ES-I3 (cell line): ENCODE measurements around the gene SKIC3.

Experiments used
- H3K36me3 ChIP-seq: 2 replicates; pipeline ENCODE4 v1.6.1; 2013; ENCODE audit warnings: mild to moderate bottlenecking, low read length, control low read depth, moderate library complexity; ENCODE audit not compliant: insufficient read depth
- H3K4me1 ChIP-seq: 2 replicates; pipeline ENCODE4 v1.6.1; 2013; ENCODE audit warnings: mild to moderate bottlenecking, control low read depth, low read length; ENCODE audit not compliant: insufficient read depth
- H3K9ac ChIP-seq: 2 replicates; pipeline ENCODE4 v1.6.1; 2013; ENCODE audit warnings: low read depth, mild to moderate bottlenecking, low read length, moderate library complexity
- H3K9me3 ChIP-seq: 2 replicates; pipeline ENCODE4 v1.6.1; 2013; ENCODE audit warnings: mild to moderate bottlenecking, low read length, moderate library complexity; ENCODE audit not compliant: control insufficient read depth, insufficient read depth

SKIC3 gene

DNA sequence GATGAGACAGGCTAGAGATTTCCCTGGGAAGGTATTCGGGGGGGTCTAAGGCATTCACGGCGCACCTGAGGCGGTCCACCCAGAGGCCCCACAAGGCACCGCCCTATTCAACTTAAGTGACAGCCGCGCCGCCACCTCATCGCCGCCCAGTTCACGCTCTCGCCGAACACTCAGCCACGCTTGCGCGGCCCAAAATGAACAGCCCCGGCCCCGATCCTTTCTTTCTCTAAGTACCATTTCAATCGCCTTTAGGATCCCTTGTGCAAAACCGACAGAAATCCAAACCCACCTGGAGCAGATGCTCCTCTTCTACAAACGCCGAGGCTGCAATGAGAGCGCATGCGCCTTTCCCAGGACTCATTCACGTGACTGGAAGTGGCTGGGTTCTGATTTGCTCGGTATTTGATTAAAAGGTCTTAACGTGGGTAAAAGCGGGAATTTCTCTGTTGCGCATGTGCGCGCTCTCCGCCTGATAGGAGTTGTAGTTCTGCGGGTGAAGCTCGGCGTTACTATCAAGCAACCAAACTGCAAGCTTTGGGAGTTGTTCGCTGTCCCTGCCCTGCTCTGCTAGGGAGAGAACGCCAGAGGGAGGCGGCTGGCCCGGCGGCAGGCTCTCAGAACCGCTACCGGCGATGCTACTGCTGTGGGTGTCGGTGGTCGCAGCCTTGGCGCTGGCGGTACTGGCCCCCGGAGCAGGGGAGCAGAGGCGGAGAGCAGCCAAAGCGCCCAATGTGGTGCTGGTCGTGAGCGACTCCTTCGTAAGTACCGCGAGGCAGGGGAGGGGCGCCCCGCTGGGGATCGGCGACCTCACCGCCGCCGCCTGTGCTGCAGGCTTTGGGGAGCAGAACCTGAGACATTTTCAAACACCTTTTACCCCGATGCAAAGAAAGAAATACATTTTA, at the start of gene SKIC3, which contains the start of gene ARSK:
TSS of gene SKIC3 (minus strand) at position 331 of the 902 bp plus-strand sequence. CDS start 7,827 bp downstream, outside the sequence.
TSS of gene ARSK (plus strand) at position 455 of the 902 bp plus-strand sequence. CDS start at position 633, 178 bp downstream.
- no peaks in the 10 kb centered on the region for H3K4me1 ChIP-seq
- H3K9me3 ChIP-seq = no peaks in the 10 kb centered on the region
- H3K9ac ChIP-seq = peak within 1 kb of the TSS; percentile 91
- no peaks in the 10 kb centered on the region for H3K36me3 ChIP-seq

DNA sequence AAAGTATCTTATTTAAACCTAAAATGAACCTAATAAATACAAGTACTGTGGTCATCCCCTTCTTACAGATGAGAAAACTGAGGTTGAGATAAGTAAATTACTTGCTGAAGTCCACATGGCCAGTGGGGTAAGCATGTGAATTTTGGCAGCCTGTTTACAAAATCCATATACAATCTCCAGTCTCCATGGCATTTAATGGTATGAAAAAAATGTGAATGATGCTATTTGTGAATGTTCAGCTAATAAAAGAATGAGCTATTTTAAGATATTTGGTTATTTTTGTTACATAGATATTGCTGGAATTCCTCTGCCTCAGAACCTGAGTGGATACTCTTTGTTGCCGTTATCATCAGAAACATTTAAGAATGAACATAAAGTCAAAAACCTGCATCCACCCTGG, 45.8 kb upstream of the SKIC3 start:
- H3K36me3 ChIP-seq = no peaks in the 10 kb centered on the region
- no peaks in the 10 kb centered on the region for H3K9me3 ChIP-seq
- no peak overlapping the region for H3K9ac ChIP-seq
- H3K4me1 ChIP-seq = no peaks in the 10 kb centered on the region

DNA sequence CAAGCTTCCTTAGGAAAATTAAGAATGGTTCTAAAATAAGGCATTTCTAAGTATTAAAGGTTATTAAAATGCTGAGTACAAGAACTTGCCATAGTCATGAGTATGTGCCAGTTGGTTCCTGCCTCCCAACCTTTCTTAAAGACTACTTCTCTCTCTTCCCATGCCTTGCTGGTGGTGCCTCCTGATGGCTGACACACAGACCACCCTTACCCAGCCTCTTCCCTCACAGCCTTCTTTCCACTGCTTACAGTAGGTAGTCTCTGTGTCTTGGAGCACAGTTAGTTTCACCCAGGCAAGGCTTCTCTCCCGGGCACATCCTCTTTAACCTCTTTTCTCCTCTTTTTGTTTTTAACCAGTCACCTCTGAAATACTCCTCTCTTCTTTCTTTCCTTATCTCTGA, 44.5 kb upstream of the SKIC3 start:
- Histone ChIP-seq H3K36me3 (no peaks in the 10 kb centered on the region), H3K9ac (no peak overlapping the region), H3K4me1 (no peaks in the 10 kb centered on the region), H3K9me3 (no peaks in the 10 kb centered on the region)

- Histone ChIP-seq H3K4me1 (0 out of 2 replicates have a peak, but pooled peaks cover 4% of the 10 kb centered on the region), H3K9ac (no peak overlapping the region), H3K36me3 (no peaks in the 10 kb centered on the region; the same call in 1 of the 2 replicates), H3K9me3 (no peaks in the 10 kb centered on the region)
Observed at GRCh38 chr5:95595289-95595931, 40.6 kb upstream of the SKIC3 start.

- Histone ChIP-seq H3K9me3 (no peaks in the 10 kb centered on the region), H3K36me3 (no peaks in the 10 kb centered on the region; the same call in 1 of the 2 replicates), H3K4me1 (peaks cover 6% of the 10 kb centered on the region; the same call in 1 of the 2 replicates), H3K9ac (no peak overlapping the region)
Observed at GRCh38 chr5:95591490-95591901, 36.7 kb upstream of the SKIC3 start.

- H3K36me3 ChIP-seq = no peaks in the 10 kb centered on the region; the same call in 1 of the 2 replicates
- no peaks in the 10 kb centered on the region for H3K9me3 ChIP-seq
- no peak overlapping the region for H3K9ac ChIP-seq
- H3K4me1 ChIP-seq = peaks cover 6% of the 10 kb centered on the region; the same call in 1 of the 2 replicates
Observed at GRCh38 chr5:95590880-95591279, 36.1 kb upstream of the SKIC3 start.

- Histone ChIP-seq H3K4me1 (no peaks in the 10 kb centered on the region), H3K9me3 (no peaks in the 10 kb centered on the region), H3K36me3 (no peaks in the 10 kb centered on the region), H3K9ac (no peak overlapping the region)
Observed at GRCh38 chr5:95583992-95584391, 29.2 kb upstream of the SKIC3 start.

- no peaks in the 10 kb centered on the region for H3K4me1 ChIP-seq
- no peaks in the 10 kb centered on the region for H3K36me3 ChIP-seq
- H3K9me3 ChIP-seq = no peaks in the 10 kb centered on the region
- no peak overlapping the region for H3K9ac ChIP-seq
Observed at GRCh38 chr5:95581576-95581975, 26.8 kb upstream of the SKIC3 start.

DNA sequence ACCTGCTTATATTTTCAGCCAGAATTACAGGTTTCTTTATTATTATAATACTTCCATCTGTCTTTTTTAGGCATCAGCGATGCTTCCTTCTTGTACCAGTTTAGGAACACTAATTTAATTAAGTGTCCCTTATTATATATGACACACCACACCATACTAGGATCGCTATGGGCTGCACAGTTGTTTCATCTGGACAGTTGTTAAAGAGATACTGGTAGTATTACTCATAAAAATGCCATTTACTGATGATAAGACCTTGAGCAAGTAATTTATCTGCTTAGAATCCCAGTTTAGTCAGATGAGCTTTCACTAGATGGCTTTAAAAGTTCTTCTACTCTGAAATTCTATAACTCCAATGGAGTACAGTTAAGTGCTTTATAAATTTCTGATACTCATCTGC, 17.2 kb upstream of the SKIC3 start:
- Histone ChIP-seq H3K4me1 (no peaks in the 10 kb centered on the region), H3K9ac (no peak overlapping the region), H3K36me3 (no peaks in the 10 kb centered on the region), H3K9me3 (no peaks in the 10 kb centered on the region)

- Histone ChIP-seq H3K9me3 (no peaks in the 10 kb centered on the region), H3K36me3 (no peaks in the 10 kb centered on the region), H3K4me1 (no peaks in the 10 kb centered on the region), H3K9ac (no peak overlapping the region)
Observed at GRCh38 chr5:95565280-95565920, 10.6 kb upstream of the SKIC3 start.

DNA sequence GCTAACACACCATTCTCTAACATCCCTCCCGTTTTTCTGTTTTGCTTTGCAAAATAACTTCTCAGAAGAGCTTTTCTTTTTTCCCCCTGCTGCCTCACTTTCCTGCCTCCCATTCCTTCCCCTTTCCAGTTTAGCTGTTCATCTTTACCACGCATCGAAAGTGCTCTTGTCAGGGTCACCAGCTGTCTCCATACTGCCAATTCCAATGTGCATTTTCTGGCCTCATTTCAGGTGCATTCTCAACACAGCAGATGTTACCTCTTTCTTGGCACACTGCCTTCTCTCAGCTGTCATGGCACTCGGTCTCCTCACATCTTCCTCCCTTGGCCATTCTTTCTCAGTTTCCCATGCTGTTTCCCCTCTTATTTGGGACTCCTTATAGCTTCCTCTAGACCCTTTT, 9.7 kb upstream of the SKIC3 start:
- Histone ChIP-seq H3K9ac (no peak overlapping the region), H3K36me3 (no peaks in the 10 kb centered on the region), H3K4me1 (no peaks in the 10 kb centered on the region), H3K9me3 (no peaks in the 10 kb centered on the region)

- no peaks in the 10 kb centered on the region for H3K36me3 ChIP-seq
- H3K4me1 ChIP-seq = no peaks in the 10 kb centered on the region
- H3K9ac ChIP-seq = no peak overlapping the region
- H3K9me3 ChIP-seq = no peaks in the 10 kb centered on the region
Observed at GRCh38 chr5:95563367-95563766, 8.6 kb upstream of the SKIC3 start.

GRCh38 chr5:95562282-95562681, 7.5 kb upstream of the SKIC3 start:
- Histone ChIP-seq H3K9ac (no peak overlapping the region), H3K9me3 (no peaks in the 10 kb centered on the region), H3K4me1 (no peaks in the 10 kb centered on the region), H3K36me3 (no peaks in the 10 kb centered on the region)

DNA sequence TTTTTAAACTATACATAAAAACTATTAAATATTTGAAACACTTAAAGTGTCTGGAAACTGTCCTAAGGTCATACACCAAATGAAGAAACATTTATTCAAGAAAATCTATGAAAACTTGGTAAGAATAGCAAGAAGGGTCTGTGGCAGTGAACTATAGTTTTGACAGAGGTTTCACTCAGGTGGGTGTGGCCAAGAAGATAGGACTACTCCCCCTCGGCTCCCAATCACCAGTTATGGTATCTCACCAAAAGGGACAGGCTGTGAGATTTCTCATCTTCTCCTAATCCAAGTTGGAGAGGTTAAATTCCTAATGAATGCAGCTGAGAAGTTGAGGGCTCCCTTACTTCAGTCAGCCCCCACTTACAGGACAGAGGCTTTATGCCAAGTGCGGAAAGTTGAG, 3.1 kb upstream of the SKIC3 start:
- Histone ChIP-seq H3K9ac (no peak overlapping the region), H3K36me3 (no peaks in the 10 kb centered on the region), H3K4me1 (no peaks in the 10 kb centered on the region), H3K9me3 (no peaks in the 10 kb centered on the region)
